Panc1 (cell line): ENCODE results near the gene SMARCD2.

Experiments
- CTCF ChIP-seq: fragments of 450-650 bp; IDR thresholded peaks from 2 replicates; pipeline ENCODE4 v1.5.1; 2017; ENCODE audit warnings: mild to moderate bottlenecking
- POLR2AphosphoS5 ChIP-seq: IDR thresholded peaks from 2 replicates; pipeline ENCODE4 v1.6.1; 2012; ENCODE audit warnings: mild to moderate bottlenecking, low read depth, low read length, moderate library complexity
- REST ChIP-seq, 2 experiments: IDR thresholded peaks; 2 replicates each; pipeline ENCODE4 v1.6.1; 2011 to 2012; ENCODE audit warnings: low read depth in 2 of 2, control low read depth in 1 of 2, low read length in 1 of 2, mild to moderate bottlenecking in 1 of 2, moderate library complexity in 1 of 2; ENCODE audit not compliant: insufficient read depth in 1 of 2
- SIN3A ChIP-seq: IDR thresholded peaks from 2 replicates; pipeline ENCODE4 v1.6.1; 2012; ENCODE audit warnings: low read depth, mild to moderate bottlenecking, low read length, moderate library complexity, borderline replicate concordance; ENCODE audit not compliant: insufficient read depth

- no peak for TF ChIP-seq REST (IDR thresholded peaks at IDR 0.05; ENCODE audit: insufficient read depth in 1 of 2, low read depth in 2 of 2, low read length in 1 of 2)
- TF ChIP-seq CTCF = no peak
- TF ChIP-seq POLR2AphosphoS5 = no peak
- TF ChIP-seq SIN3A = no peak
Observed at GRCh38 chr17:63859257-63859656, 16.8 kb upstream of the SMARCD2 start.
